ENCODE data around the gene IGFBP7.

DNA sequence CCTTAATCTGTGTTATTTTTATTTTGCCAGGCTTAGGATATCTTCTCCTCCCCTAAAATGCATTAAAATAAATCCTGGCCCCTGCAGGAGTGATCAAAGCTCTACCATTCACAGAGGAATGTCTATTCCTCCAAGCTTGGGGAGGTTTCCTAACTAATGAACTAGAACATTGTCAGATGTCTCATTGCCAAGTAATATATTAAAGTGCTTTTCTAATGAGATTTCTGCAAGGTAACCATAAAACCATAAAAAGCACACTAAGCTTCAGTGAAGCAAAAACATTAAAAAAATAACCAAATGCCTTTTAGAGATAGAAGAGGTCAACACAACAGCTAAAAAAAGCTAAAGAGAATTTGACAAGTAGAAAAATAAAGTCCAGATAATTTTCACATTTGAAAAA lies 34.8 kb downstream of the IGFBP7 start:
- TF ChIP-seq, protein P1, sequence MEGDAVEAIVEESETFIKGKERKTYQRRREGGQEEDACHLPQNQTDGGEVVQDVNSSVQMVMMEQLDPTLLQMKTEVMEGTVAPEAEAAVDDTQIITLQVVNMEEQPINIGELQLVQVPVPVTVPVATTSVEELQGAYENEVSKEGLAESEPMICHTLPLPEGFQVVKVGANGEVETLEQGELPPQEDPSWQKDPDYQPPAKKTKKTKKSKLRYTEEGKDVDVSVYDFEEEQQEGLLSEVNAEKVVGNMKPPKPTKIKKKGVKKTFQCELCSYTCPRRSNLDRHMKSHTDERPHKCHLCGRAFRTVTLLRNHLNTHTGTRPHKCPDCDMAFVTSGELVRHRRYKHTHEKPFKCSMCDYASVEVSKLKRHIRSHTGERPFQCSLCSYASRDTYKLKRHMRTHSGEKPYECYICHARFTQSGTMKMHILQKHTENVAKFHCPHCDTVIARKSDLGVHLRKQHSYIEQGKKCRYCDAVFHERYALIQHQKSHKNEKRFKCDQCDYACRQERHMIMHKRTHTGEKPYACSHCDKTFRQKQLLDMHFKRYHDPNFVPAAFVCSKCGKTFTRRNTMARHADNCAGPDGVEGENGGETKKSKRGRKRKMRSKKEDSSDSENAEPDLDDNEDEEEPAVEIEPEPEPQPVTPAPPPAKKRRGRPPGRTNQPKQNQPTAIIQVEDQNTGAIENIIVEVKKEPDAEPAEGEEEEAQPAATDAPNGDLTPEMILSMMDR (IDR thresholded peaks at IDR 0.05), result no peak
- TF ChIP-seq POLR2A (IDR thresholded peaks at IDR 0.05) (no peak), EP300 (IDR thresholded peaks at IDR 0.05) (no peak)
